ENCODE measurements around the gene KCNE3.
"Not testable (repeated sequence)": the region's sequence is repeated elsewhere in the genome, so short reads cannot be mapped to it uniquely, and the experiment has no call there.

KCNE3 gene

DNA sequence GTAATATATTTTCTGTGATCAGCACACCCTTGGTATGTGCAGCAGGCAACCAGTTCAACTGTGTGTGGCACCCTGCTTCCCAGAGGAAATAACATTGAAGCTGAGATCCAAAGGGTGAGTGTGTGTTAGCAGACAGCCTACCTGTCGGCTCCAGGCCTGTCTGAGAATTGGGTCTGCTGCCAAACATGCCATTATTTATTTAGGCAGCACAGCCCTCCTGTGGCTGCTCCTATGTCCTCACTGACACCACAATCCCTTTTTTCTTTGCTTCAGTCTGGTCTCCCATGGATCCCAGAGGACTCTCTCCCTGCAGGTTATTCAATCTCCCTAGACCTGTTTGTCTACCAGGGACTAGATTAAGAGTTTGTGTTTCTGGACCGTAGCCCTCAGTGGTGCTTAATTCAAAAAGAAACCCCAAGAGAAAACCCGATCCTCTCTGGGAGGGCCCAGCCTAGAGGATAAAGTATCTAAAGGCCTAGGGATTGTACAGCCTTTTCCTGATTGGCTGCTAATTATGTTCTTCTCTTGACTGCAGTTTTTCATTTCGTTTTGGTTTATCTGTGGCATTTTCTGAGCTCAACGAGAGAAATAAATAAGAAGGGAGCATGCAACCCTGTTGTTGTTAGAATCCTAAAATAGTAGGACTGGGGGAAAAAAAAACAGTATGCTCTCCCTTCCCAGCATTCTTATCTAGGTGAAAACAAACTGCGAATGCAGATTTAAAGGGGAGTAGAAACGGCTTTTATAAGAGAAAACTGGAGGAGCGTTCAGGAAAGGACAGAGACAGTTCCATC, 24.1 kb downstream of the KCNE3 start:
- no peak for DNase-seq (ENCODE audit: low read depth in 2 of 2)

DNA sequence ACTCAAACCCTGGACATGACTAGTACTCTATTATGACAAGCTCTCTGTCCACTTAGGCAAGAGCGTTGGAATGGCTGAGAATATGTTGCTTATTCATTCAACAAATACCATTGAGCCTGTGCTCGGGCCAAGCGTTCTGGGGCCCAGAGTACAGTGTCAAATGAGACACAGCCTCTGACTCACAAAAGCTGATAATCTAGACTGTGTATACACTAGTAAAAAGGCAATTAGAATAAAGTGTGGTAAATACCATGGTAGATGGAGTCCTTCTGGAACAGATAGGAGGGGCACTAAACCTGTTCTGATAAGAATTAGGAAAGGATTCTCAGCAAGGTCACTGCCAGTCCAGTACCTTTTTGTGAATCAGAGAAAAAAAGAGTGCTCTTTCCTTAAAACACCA, 24.7 kb downstream of the KCNE3 start:
- no peak for DNase-seq (ENCODE audit: low read depth in 2 of 2)

DNA sequence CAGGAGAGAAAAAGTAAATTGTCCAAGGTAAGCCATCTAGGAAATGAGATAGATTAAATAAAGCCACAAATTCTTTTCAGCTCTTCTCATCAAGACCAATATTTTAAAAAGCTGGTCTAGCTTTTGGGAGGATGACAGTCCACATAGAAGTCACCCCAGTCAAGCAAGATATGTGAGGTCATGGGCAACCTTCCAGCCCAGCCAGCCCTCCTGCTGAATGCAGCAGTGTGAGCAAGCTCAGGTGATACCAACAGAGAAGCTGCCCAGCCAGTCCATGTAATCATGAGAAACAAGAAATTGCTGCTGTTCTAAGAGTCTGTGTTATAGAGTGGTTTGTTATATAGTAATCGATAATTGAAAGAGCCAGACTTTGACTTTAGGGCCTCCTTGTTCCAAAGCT, 28.7 kb downstream of the KCNE3 start:
- DNase-seq (ENCODE audit: low read depth in 2 of 2), result no peak

DNA sequence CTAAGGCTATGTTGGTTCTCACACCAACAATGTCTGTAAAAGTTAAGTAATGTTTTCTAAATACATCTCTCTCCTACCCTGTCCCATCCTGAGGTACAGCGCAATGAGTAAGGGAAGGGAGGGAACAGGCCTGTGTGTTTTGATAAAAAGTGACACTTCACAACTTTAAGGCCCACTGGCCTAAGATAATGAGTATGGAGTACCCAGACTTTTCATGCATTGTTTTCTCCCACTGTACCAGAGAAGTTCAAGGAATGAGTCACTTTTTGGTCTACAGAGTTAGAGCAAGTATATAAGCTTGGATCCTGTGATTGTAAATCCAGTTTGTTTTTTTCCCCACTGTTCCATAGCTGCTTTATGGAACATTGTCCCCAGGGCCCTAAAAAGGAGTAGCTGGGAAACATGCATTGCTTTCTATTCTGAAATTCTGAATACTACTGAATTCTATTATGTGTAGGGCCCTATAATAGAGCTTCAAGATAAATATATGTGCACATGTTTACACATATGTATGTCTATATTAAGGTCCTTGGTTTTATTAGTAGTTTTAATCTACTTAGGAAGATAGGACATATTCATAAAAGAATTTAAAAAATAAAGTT, 29.8 kb downstream of the KCNE3 start:
- DNase-seq (ENCODE audit: low read depth in 2 of 2), result no peak

DNA sequence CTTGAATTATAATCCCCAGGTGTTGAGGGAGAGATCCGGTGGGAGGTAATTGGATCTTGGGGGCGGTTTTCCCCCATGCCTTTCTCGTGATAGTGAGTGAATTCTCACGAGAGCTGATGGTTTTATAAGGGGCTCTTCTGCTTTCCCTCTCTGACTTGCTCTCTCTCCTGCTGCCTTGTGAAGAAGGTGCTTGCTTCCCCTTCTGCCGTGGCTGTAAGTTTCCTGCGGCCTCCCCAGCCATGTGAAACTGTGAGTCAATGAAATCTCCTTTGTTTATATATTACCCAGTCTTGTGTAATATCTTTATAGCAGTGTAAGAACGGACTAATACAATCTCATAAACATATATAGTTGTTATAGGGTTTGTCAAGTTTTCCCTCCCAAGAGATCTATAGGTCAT, 32.8 kb downstream of the KCNE3 start:
- no peak for DNase-seq (ENCODE audit: low read depth in 2 of 2)

DNA sequence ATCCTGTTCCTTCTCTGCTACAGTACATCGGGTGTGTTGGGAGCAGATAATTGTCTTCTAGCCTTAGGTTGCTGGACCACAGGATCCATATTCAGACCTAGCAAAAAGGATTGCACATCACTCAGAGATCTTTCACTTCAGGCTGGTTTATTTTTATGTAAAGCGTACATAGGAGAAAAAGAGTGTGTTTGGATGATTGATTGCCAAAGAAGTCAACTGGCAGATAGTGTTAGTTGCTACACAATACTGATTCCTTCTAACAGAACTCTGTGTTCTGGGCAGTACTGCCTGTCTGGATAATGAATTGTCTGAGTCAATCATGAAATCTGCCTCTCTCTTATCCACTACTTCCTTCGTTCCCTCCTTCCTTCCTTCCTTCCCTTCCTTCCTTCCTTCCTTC, 38.1 kb downstream of the KCNE3 start:
- DNase-seq (ENCODE audit: low read depth in 2 of 2), result no peak

DNA sequence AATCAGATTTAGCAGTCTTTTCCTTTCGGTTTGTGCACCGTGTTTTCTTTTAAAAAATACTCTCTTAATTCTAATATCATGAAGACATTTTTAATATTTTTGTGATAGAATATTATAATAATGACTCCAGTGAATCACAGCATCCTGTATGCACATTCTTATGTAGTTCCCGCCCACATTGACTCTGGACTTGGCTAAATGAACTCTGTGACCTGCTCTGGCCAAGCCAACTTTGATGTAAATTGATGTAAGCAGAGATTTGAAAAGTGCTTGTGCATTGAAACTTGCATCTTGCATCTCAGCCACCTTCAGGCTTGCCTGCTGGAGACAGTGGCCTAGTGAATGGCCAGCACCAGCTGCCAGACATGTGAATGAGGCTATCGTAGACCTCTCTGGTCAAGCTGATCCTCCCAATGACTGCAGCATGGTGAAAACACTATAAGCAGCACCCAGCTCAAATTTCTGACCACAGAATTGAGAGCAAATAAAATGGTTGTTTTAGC, 39.9 kb downstream of the KCNE3 start:
- DNase-seq (ENCODE audit: low read depth in 2 of 2), result no peak

DNA sequence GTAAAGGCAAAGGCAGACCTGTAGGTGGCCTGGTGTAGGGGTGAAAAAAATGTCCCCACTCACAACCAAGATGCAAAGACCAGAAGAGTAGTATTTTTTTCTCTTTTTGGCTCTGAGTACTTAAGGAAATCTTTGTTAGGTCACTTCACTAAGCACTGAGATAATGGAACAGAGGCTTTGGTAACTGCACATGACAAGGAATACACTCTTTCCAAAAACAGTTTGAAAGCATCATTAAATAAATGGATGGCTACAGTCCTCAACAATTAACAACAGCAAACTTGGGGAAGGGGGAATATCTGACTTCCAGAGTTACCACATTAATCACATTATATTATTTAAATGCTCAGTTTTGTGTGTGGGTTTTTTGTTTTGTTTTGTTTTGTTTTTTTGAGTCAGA, 42.2 kb downstream of the KCNE3 start:
- no peak for DNase-seq (ENCODE audit: low read depth in 2 of 2)

DNA sequence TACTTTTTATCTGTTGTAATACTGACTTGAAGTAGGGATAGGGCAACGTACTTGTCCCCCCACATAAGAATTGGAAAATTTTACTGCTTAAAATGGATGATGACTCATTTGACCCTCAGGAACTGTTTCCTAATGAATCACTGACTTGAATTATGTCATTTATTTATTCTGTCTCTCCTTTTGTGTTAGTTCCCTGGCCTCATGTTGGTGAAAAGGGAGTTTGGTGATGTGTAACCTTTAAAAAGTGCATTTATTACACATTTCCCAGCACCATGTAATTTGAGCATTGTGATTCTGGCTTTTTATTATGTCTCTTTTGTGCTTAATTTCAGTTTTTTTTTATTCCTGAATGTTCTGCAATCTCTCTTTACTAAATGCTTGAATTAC, 48.8 kb downstream of the KCNE3 start:
- no peak for DNase-seq (ENCODE audit: low read depth in 2 of 2)

DNA sequence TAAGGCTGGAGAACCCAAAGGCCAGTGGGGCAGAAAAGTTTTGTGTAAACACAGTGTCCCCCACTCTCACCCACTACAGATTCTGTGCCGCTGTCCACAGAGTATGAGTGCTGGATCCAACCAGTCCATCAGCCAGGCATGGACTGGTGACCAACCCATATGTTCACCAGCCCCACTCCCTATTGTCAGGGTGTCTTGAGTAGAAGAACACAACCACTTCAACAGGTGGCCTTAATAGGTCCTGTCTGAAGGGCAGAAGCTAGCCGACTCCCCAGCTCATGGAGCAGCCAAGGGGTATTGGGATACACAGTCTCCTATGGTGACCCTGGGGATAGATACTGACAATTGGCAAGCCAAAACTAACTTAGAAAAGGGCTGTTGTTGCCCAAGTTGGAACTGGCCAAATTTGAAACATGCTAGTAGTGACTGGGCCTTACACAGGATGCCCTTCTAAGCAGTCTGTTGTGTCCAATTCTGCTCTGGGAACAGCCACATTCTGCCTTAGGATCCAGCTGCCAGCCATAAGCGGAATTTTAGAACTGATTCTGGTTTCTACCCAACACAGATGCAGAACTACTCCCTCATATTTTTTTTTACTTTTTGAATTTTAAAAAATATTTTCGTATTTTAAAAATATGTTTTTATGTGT, 49.4 kb downstream of the KCNE3 start:
- no peak for DNase-seq (ENCODE audit: low read depth in 2 of 2)

DNA sequence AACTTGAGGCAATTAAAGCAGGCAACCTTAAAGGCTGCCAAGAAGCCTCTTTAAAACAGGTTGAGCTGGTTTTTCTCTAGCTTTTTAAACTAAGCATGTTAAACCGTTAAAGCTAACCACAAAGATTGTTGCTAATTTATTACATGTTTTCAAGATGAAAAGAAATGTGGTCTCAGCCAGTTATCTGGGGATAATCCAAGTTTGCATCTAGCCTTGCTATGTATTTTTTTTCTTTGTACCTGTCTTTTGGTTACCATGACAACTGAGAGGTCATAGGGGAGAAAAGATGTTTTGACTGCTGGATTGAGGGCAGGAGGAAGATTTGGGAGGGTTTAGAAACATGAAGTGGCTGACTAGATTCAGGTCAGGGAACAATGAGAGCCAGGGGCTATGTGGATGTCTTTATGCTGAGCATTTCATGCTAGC, 50.0 kb downstream of the KCNE3 start:
- DNase-seq (ENCODE audit: low read depth in 2 of 2), result no peak

DNA sequence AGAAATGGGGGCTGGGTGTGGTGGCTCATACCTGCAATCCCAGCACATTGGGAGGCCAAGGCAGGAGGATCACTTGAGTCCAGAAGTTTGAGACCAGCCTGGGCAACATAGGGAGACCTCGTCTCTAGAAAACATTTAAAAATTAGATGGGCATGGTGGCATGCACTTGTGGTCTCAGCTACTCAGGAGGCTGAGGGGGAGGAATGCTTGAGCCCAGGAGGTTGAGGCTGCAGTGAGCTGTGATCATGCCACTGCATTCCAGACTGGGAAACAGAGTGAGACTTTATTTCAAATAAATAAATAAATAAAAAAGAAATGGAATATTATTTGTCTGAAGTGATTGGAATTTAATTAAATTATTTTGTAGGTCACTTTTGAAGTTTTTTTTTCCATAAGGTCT, 50.4 kb downstream of the KCNE3 start:
- not testable (repeated sequence) for DNase-seq (ENCODE audit: low read depth in 2 of 2)

DNA sequence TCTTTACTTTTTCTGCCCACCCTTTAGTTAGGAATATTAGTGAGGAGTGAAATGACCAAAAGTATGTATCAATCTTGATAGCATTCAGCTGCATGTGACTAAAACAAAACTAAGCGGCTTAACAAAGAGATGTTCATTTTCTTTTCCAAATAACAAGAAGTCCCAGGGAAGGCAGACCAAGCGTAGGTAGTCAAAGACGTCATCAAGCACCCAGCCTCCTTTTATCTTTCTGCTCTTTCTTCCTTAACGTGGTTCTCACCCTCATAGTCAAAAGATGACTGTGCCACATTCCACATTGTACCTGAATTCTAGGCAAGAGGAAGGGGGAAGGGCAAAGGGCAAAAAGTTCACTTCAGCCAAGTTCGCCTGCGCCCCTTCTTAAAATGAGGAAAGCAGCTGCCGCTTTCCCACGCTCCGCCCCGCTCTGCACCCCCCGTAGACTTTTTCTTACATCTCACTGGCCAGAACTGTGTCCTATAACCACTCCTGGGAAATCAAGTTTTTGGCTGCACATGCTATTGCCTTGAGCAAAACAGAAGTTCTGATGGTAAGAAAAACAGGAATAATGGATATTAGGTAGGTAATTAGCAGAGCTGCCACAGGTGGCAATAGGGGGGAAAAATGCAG, 54.5 kb downstream of the KCNE3 start:
- DNase-seq (ENCODE audit: low read depth in 2 of 2), result no peak

DNA sequence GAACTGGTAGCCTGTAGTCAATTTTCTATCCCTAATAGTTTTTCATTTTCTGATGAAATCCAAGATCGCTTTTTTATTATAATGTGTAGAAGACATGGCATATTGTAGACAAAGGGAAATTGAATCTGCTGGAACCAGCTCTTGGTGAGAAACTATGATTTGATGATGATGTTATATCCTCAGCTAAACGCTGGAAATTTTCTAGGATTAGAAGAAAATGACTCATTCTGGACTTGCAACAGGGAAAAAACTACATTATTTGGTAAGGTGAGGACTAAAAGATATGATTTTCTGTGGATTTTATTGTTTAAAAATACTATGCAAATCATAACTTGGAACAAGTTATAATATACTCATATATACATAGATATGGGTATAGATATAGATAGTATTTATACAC, 55.0 kb downstream of the KCNE3 start:
- no peak for DNase-seq (ENCODE audit: low read depth in 2 of 2)

DNA sequence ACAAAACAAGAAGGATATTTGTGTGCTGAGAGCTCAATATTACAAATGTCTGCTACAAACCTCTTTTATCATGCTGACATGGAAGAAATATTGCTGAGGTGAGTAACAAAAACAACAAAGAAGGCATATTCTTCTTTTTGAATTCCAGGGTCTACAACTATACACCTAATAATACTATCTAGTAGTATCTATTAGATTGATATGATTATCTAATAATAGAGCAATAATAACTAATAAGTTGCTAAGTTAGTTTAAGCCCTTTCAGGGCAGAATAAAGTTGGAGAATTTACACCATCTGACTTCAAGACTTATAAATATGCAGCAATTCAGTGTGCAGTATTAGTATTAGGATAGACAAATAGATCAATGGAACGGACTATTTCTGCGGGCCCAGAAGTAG, 57.7 kb downstream of the KCNE3 start:
- DNase-seq (ENCODE audit: low read depth in 2 of 2), result no peak
